ENCODE measurements around the gene SSU72. TPM values are rescaled to one million over a fixed set of nuclear protein-coding genes. Genes with fewer than 3 reads are reported as not detected.

The SSU72 gene
- polyA plus RNA-seq, 10 donors, result 80.9 to 98.9 (median 86.8) TPM

- DNase-seq, result no peak
These were observed 39.7 kb upstream of the SSU72 start for GRCh38 chr1:1614204-1614953.

- no peak for DNase-seq
These were observed 38.9 kb upstream of the SSU72 start for GRCh38 chr1:1613509-1614082.

- no peak for DNase-seq
These were observed 37.4 kb upstream of the SSU72 start for GRCh38 chr1:1612104-1612400.

- no peak for DNase-seq
These were observed 36.1 kb upstream of the SSU72 start for GRCh38 chr1:1610796-1611195.

GRCh38 chr1:1609822-1610485 is 35.3 kb upstream of the SSU72 start:
- no peak for DNase-seq

- no peak for DNase-seq
These were observed 31.6 kb upstream of the SSU72 start for GRCh38 chr1:1606232-1606631.

GRCh38 chr1:1605724-1606123 is 31.1 kb upstream of the SSU72 start:
- no peak for DNase-seq

GRCh38 chr1:1605034-1605591 is 30.4 kb upstream of the SSU72 start:
- no peak for DNase-seq

- DNase-seq, result no peak
These were observed 29.8 kb upstream of the SSU72 start for GRCh38 chr1:1604374-1605033.

- no peak for DNase-seq
These were observed 29.2 kb upstream of the SSU72 start for GRCh38 chr1:1603671-1604373.

- DNase-seq, result no peak
These were observed 28.4 kb upstream of the SSU72 start for GRCh38 chr1:1602968-1603506.

GRCh38 chr1:1602304-1602967 is 27.8 kb upstream of the SSU72 start:
- no peak for DNase-seq

- DNase-seq, result no peak
These were observed 27.1 kb upstream of the SSU72 start for GRCh38 chr1:1601564-1602303.

- no peak for DNase-seq
These were observed 26.3 kb upstream of the SSU72 start for GRCh38 chr1:1600861-1601563.

GRCh38 chr1:1599935-1600860 is 25.5 kb upstream of the SSU72 start, which contains the start of gene FNDC10:
FNDC10 (minus strand) TSS chr1:1600135; CDS start chr1:1600015, 120 bp downstream.
- DNase-seq, result no peak

- DNase-seq, result peak in 1 of 3 donors; percentile 59
These were observed 24.6 kb upstream of the SSU72 start for GRCh38 chr1:1599030-1599934.

GRCh38 chr1:1598720-1599029 is 24.0 kb upstream of the SSU72 start:
- DNase-seq, result no peak
